Adrenal gland (tissue), 12 donors: ENCODE results near the gene TBL1XR1. TPM values are rescaled to one million over a fixed set of nuclear protein-coding genes. Genes with fewer than 3 reads are reported as not detected.
"Not testable (repeated sequence)": the region's sequence is repeated elsewhere in the genome, so short reads cannot be mapped to it uniquely, and the experiment has no call there.

Experiments used
- DNase-seq, 7 donors: peaks; one replicate each; pipeline ENCODE4 v3.0.0-alpha.2; 2019 to 2020
- H3K27ac ChIP-seq, 5 donors: fragments of 200-600 bp; sonication (generic) in 4 of 5; 1 replicate in 3 of 5; 2 replicates in 2 of 5; pipeline versions ENCODE4 v1.5.1 to v1.8.0; 2016 to 2020; ENCODE audit warnings: mild to moderate bottlenecking in 1 of 5
- H3K27me3 ChIP-seq: fragments of 200-600 bp; 2 replicates; pipeline ENCODE4 v1.8.0; 2021
- H3K36me3 ChIP-seq, 2 donors: fragments of 200-600 bp; replicated peaks in 1 of 2; 1 replicate in 1 of 2; 2 replicates in 1 of 2; pipeline versions ENCODE4 v1.5.1 to v1.8.0; 2018 to 2022
- H3K4me1 ChIP-seq, 2 donors: fragments of 200-600 bp; replicated peaks in 1 of 2; 1 replicate in 1 of 2; 2 replicates in 1 of 2; pipeline versions ENCODE4 v1.5.1 to v1.8.0; 2018 to 2021
- H3K4me3 ChIP-seq, 4 donors: fragments of 200-600 bp; sonication (generic) in 3 of 4; one replicate each; pipeline ENCODE4 v1.5.1; 2016 to 2018
- H3K9me3 ChIP-seq, 3 donors: fragments of 200-600 bp; sonication (generic) in 1 of 3; replicated peaks in 1 of 3; 1 replicate in 2 of 3; 2 replicates in 1 of 3; pipeline versions ENCODE4 v1.5.1 to v1.8.0; 2016 to 2021
- CTCF ChIP-seq, 6 experiments: fragments of 450-650 bp in 4 of 6; fragments of 200-600 bp in 2 of 6; sonication (generic) in 1 of 6; IDR thresholded peaks; 1 replicate in 5 of 6; 2 replicates in 1 of 6; pipeline versions ENCODE4 v1.5.1 to v1.8.0; 2016 to 2021; ENCODE audit warnings: antibody characterized with exemption in 6 of 6, mild to moderate bottlenecking in 2 of 6, moderate library complexity in 1 of 6
- POLR2A ChIP-seq, 2 donors: fragments of 450-650 bp; IDR thresholded peaks; one replicate each; pipeline ENCODE4 v1.6.1; 2017; ENCODE audit warnings: antibody characterized with exemption in 2 of 2, mild to moderate bottlenecking in 2 of 2, moderate library complexity in 1 of 2
- WGBS, 4 donors: extraction: QIAGEN DNeasy Blood & Tissue Kit in 2 of 4; methylation state at CpG; one replicate each; pipeline versions ENCODE4 v1.1.5 to v1.1.7; 2013 to 2017; 5-methylcytosine and 5-hydroxymethylcytosine counted together
- intact Hi-C, 2 donors: fragments of 100-400 bp; cut with DNase I; formaldehyde crosslinking; loops; one replicate each; pipeline versions ENCODE4 v1.14.1 to v1.15.0; 2022 to 2023
- polyA plus RNA-seq, 3 donors: library from polyadenylated mRNA; stranded (reverse); fragments of 200-250 nt in 2 of 3; fragments of 350-450 nt in 1 of 3; fragmentation: Illumina TruSeq in 1 of 3; extraction: RNeasy Lipid Tissue Mini Kit (QIAGEN cat#74804) in 1 of 3; gene quantifications; one replicate each; pipeline ENCODE4 v1.2.3, GENCODE V29; 2013 to 2014
- total RNA-seq, 9 donors: library from RNA; depleted of rRNA in 4 of 9; stranded (reverse); fragments of >200 nt in 4 of 9; fragments of 120-200 nt in 1 of 9; fragmentation: NEBNext Ultra II Directional in 1 of 9; extraction: Animal tissue kit (Norgen Biotek cat#: 25700) in 1 of 9; gene quantifications; one replicate each; pipeline versions ENCODE4 v1.1.0 to v1.2.4, GENCODE V29; 2013 to 2023
- donor health status: healthy with polysubstance abuse.
- donor health status: Bipolar disorder and iron deficiency.
- donor health status: DM: yes; HTN: yes; CAD: no.
- donor health status: DM: no; HTN: no; CAD: no.
- donor health status: DM: no; HTN: no; CAD: no.
- donor health status: DM: yes; HTN: yes; CAD: no.

TBL1XR1 gene
- total and polyA plus RNA-seq, 12 donors: 17.5 to 258 (median 93.6) TPM

GRCh38 chr3:177144922-177145321, 52.4 kb downstream of the TBL1XR1 start:
- H3K27ac ChIP-seq: no peak overlapping the region
- H3K4me1 ChIP-seq: peaks cover 1 to 71% of the 10 kb centered on the region in 2 donors
- DNase-seq: no peak
- intact Hi-C loops: no loop called here
- H3K36me3 ChIP-seq: no peaks in the 10 kb centered on the region
- no peaks in the 10 kb centered on the region for H3K27me3 ChIP-seq
- no peak overlapping the region for H3K4me3 ChIP-seq
- TF ChIP-seq POLR2A (IDR thresholded peaks at IDR 0.05) (no peak), CTCF (IDR thresholded peaks at IDR 0.05) (no peak)
- no peaks in the 10 kb centered on the region for H3K9me3 ChIP-seq
- WGBS, 4 donors: 64 to 82% (median 68%) methylated on average over 3 of the region's 3 CpGs

DNA sequence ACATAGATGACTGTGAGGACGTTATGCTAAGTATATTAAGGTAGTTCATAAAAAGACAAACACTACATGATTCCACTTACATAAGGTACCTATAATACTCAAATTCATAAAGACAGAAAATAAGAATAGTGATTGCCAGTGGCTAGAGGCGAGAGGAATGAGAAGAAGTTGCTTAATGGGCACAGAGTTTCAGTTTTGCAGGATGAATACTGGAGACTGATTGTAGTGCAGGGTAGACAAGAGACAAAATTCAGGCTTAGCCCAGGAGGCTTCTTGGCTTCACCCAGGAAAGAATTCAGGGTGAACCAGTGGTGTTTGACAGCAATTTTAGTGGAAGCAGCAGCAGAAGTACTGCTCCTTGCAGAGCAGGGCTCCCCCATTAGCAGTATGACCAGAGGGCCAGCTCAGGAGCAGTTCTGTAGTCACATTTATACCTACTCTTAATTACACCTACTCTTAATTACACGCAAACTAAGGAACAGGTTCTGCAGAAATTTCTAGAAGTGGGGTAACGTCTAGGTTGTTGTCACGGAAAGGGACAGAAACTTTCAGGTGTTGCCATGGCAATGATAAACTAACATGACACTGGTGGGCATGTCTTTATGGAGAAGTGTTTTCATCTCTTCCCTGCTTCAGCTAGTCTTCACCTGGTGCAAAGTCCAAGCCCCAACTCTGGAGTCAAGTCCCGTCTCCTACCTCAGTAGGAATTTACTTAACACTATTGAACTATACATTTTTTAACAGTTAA, 55.2 kb downstream of the TBL1XR1 start:
- Histone ChIP-seq H3K36me3 (no peaks in the 10 kb centered on the region), H3K27ac (no peak overlapping the region), H3K27me3 (no peaks in the 10 kb centered on the region), H3K4me3 (no peak overlapping the region), H3K9me3 (no peaks in the 10 kb centered on the region), H3K4me1 (peaks cover 6 to 72% of the 10 kb centered on the region in 2 donors)
- no peak for DNase-seq
- intact Hi-C loops: no loop called here
- WGBS, 4 donors: 79 to 91% (median 89%) methylated on average over 6 of the region's 6 CpGs
- no peak for TF ChIP-seq POLR2A (IDR thresholded peaks at IDR 0.05)
- no peak for TF ChIP-seq CTCF (IDR thresholded peaks at IDR 0.05)

DNA sequence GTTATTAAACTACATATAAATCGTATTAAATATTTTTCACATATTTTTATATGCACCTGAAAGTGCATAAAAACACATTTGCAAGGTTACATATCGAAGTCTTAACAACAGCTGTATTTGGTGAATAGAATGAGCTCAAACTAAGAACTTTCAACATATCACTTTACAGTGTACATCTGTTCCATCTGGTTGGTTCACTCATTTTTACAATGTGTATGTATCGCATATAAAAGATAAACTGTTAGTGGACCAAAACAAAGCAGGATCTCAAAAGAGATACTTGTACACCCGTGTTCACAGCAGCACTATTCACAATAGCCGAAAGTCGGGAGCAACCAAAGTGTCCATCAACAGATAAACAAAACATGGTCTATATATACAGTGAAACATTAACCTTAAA, 55.8 kb downstream of the TBL1XR1 start:
- H3K27ac ChIP-seq: no peak overlapping the region
- TF ChIP-seq POLR2A (IDR thresholded peaks at IDR 0.05) (no peak), CTCF (IDR thresholded peaks at IDR 0.05) (no peak)
- no peaks in the 10 kb centered on the region for H3K27me3 ChIP-seq
- H3K4me3 ChIP-seq: no peak overlapping the region
- H3K4me1 ChIP-seq: peaks cover 6 to 66% of the 10 kb centered on the region in 2 donors
- no peaks in the 10 kb centered on the region for H3K36me3 ChIP-seq
- intact Hi-C loops: no loop called here
- WGBS, 4 donors: 81 to 88% (median 86%) methylated on average over 6 of the region's 6 CpGs
- DNase-seq: no peak
- H3K9me3 ChIP-seq: no peaks in the 10 kb centered on the region

DNA sequence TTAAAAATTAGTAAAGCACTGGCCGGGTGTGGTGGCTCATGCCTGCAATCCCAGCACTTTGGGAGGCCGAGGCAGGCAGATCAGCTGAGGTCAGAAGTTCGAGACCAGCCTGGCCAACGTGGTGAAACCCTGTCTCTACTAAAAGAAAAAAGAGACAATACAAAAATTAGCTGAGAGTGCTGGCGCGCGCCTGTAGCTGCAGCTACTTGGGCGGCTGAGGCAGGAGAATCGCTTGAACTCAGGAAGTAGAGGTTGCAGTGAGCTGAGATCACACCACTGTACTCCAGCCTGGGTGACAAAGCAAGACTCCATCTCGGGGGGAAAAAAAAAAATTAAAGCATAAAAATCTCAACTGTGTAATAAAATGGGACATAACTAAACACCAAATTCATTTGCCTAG, 58.1 kb downstream of the TBL1XR1 start:
- H3K4me3 ChIP-seq, H3K36me3 ChIP-seq, H3K27me3 ChIP-seq, H3K9me3 ChIP-seq, DNase-seq, H3K27ac ChIP-seq, intact Hi-C loops: not testable (repeated sequence)
- H3K4me1 ChIP-seq: peaks cover 6 to 50% of the 10 kb centered on the region in 2 donors
- WGBS, 4 donors: 85 to 92% (median 89%) methylated on average over 10 of the region's 10 CpGs
